Suprapubic skin (tissue), 4 donors: ENCODE data around the gene PARP8. TPM values are rescaled to one million over a fixed set of nuclear protein-coding genes. Genes with fewer than 3 reads are reported as not detected.

Experiments
- DNase-seq, 2 donors: peaks; one replicate each; pipeline ENCODE4 v3.0.0-alpha.2; 2019; ENCODE audit warnings: low spot score in 2 of 2
- H3K27ac ChIP-seq: fragments of 200-600 bp; sonication (generic); one replicate; pipeline ENCODE4 v1.5.1; 2019
- H3K27me3 ChIP-seq: fragments of 200-600 bp; sonication (generic); one replicate; pipeline ENCODE4 v1.5.1; 2019
- H3K36me3 ChIP-seq: fragments of 200-600 bp; sonication (generic); one replicate; pipeline ENCODE4 v1.5.1; 2019
- H3K4me1 ChIP-seq: fragments of 200-600 bp; sonication (generic); one replicate; pipeline ENCODE4 v1.5.1; 2019
- H3K4me3 ChIP-seq: fragments of 200-600 bp; sonication (generic); one replicate; pipeline ENCODE4 v1.5.1; 2019; ENCODE audit warnings: mild to moderate bottlenecking
- H3K9me3 ChIP-seq: fragments of 200-600 bp; sonication (generic); one replicate; pipeline ENCODE4 v1.5.1; 2019
- EP300 ChIP-seq: sonication (generic); formaldehyde crosslinking; IDR thresholded peaks from one replicate; pipeline ENCODE4 v1.6.1; 2017; ENCODE audit warnings: antibody characterized with exemption
- POLR2A ChIP-seq, 2 donors: fragments of 450-650 bp; IDR thresholded peaks; one replicate each; pipeline ENCODE4 v1.6.1; 2017; ENCODE audit warnings: antibody characterized with exemption in 2 of 2, mild to moderate bottlenecking in 2 of 2, moderate library complexity in 2 of 2
- POLR2AphosphoS5 ChIP-seq, 3 donors: sonication (generic); formaldehyde crosslinking; IDR thresholded peaks; one replicate each; pipeline ENCODE4 v1.6.1; 2017; ENCODE audit warnings: antibody characterized with exemption in 3 of 3
- WGBS: methylation state at CpG from one replicate; pipeline ENCODE4 v1.1.5; 2018; 5-methylcytosine and 5-hydroxymethylcytosine counted together
- total RNA-seq, 4 donors: library from RNA; depleted of rRNA; stranded (reverse); fragments of >200 nt; gene quantifications; one replicate each; pipeline ENCODE4 v1.1.0, GENCODE V29; 2016
- TF ChIP-seq, protein P1 (sequence below), 2 donors: fragments of 200-600 bp in 1 of 2; fragments of 450-650 bp in 1 of 2; sonication (generic) in 1 of 2; IDR thresholded peaks; one replicate each; pipeline ENCODE4 v1.5.1; 2016 to 2019; ENCODE audit warnings: antibody characterized with exemption in 2 of 2, mild to moderate bottlenecking in 1 of 2, moderate library complexity in 1 of 2

Gene PARP8
- total RNA-seq, 4 donors from 2014 or later = 9.7 to 18.0 (median 13.2) TPM

DNA sequence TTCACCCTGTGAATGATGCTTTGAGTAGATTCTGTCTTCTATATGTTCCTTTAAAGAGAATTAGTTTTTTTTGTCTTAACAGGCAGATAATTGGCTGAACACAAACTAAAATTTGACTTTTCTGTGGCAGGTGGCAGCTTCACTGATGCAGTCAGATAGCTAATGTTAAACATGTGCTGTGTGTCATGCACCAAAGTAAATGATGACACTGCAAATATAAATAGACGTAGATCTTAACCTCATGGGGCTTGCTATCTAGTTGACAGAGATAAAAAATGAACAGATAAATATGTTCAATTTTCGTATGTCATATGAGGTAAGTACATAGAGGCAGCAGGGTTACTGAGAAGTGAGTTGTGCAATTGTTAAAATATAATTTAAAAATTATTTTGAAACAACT lies 82.7 kb downstream of the PARP8 start:
- peaks cover 15% of the 10 kb centered on the region for H3K4me1 ChIP-seq
- 67% methylated on average over 2 of the region's 2 CpGs for WGBS

DNA sequence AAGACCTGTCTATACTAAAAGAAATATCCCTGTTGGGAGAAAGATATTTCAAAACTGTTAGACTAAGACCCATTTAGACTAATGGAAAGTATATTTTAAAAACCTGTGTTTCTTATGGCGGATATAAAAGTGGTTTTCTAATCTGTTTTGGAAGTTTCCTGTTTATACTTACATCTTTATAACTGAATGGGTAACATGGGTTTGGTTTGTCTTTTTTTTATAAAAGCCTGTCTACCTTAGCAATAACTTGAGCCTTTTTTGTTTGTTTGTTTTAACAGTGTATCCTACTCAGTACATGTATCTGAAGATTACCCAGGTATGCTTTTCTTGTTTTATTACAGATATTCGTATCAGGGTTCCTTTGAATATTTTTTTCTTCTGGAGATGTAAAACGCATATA lies 83.4 kb downstream of the PARP8 start:
- no peak overlapping the region for H3K27ac ChIP-seq

More for the DNA sequence above, 82.7 kb downstream of the PARP8 start:
- no peak overlapping the region for H3K27ac ChIP-seq
- DNase-seq = no peak
- H3K27me3 ChIP-seq = no peaks in the 10 kb centered on the region
- H3K9me3 ChIP-seq = no peaks in the 10 kb centered on the region
- H3K4me3 ChIP-seq = no peak overlapping the region
- no peaks in the 10 kb centered on the region for H3K36me3 ChIP-seq
- TF ChIP-seq POLR2A (IDR thresholded peaks at IDR 0.05) (no peak), EP300 (no peak), POLR2AphosphoS5 (IDR thresholded peaks at IDR 0.05) (no peak)
- TF ChIP-seq, protein P1, sequence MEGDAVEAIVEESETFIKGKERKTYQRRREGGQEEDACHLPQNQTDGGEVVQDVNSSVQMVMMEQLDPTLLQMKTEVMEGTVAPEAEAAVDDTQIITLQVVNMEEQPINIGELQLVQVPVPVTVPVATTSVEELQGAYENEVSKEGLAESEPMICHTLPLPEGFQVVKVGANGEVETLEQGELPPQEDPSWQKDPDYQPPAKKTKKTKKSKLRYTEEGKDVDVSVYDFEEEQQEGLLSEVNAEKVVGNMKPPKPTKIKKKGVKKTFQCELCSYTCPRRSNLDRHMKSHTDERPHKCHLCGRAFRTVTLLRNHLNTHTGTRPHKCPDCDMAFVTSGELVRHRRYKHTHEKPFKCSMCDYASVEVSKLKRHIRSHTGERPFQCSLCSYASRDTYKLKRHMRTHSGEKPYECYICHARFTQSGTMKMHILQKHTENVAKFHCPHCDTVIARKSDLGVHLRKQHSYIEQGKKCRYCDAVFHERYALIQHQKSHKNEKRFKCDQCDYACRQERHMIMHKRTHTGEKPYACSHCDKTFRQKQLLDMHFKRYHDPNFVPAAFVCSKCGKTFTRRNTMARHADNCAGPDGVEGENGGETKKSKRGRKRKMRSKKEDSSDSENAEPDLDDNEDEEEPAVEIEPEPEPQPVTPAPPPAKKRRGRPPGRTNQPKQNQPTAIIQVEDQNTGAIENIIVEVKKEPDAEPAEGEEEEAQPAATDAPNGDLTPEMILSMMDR (IDR thresholded peaks at IDR 0.05) = no peak

DNA sequence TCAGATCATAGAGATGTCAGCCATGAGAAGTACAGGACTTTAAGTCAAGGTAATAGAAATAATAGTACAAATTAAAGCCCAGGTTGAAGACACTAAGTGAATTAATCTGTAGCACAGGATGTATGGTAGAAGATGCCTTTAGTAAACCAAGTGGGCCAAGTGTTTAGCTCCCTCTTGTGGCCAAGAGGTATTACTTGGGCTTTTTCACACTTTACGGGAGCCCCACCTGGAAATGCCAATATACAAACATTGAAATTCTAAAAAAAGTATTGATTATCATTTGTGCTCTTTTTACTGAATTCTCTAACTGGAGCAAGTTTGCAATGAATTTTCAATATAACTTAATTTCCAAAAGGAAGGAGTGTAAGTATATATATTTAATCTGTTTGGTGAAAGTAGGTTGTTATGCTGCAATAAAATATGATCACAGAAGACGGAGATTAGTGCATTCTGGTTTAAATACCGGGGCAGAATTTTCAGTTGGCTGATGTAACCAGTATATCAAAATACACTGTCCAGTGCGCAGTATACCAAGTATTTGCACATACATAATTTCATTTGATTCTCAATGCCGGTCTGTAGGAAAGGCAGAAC lies 84.7 kb downstream of the PARP8 start:
- H3K36me3 ChIP-seq = no peaks in the 10 kb centered on the region
- no peak overlapping the region for H3K27ac ChIP-seq
- no peaks in the 10 kb centered on the region for H3K9me3 ChIP-seq
- TF ChIP-seq, protein P1 (IDR thresholded peaks at IDR 0.05) = peak; percentile 47 to 61
- TF ChIP-seq POLR2AphosphoS5 (IDR thresholded peaks at IDR 0.05) = no peak
- no peak overlapping the region for H3K4me3 ChIP-seq
- H3K4me1 ChIP-seq = no peaks in the 10 kb centered on the region
- WGBS = 60% methylated on average over 5 of the region's 5 CpGs
- no peak for DNase-seq
- H3K27me3 ChIP-seq = no peaks in the 10 kb centered on the region

More for the DNA sequence above, 83.4 kb downstream of the PARP8 start:
- Histone ChIP-seq H3K4me1 (peaks cover 8% of the 10 kb centered on the region), H3K36me3 (no peaks in the 10 kb centered on the region), H3K9me3 (no peaks in the 10 kb centered on the region), H3K4me3 (no peak overlapping the region), H3K27me3 (no peaks in the 10 kb centered on the region)
- no peak for DNase-seq
- WGBS = 85% methylated on average over 3 of the region's 3 CpGs
- no peak for TF ChIP-seq EP300
- TF ChIP-seq POLR2AphosphoS5 (IDR thresholded peaks at IDR 0.05) = no peak
- TF ChIP-seq POLR2A (IDR thresholded peaks at IDR 0.05) = no peak
- TF ChIP-seq, protein P1 (IDR thresholded peaks at IDR 0.05) = no peak

DNA sequence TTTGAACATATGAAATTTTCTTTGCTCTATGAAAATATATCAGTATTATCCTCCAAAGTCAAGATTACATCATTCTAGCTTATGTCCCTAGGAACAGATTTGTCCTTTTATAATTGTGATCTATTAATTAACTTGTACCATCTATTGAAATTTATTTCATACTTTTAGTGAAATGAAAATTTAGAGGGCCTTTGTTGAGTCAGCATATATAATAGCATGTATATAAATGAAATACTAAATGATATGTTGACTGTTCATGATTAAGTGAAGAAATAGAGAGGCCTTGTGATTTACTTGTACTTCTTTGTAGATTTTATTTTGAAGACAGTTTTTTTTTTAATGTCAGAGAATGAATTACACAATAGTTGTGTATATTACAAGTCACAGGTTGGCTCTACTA lies 86.4 kb downstream of the PARP8 start:
- Histone ChIP-seq H3K36me3 (no peaks in the 10 kb centered on the region), H3K27ac (no peak overlapping the region), H3K4me1 (no peaks in the 10 kb centered on the region), H3K9me3 (no peaks in the 10 kb centered on the region), H3K4me3 (no peak overlapping the region), H3K27me3 (no peaks in the 10 kb centered on the region)
- TF ChIP-seq EP300 (no peak), POLR2AphosphoS5 (IDR thresholded peaks at IDR 0.05) (no peak), POLR2A (IDR thresholded peaks at IDR 0.05) (no peak)
- TF ChIP-seq, protein P1 (IDR thresholded peaks at IDR 0.05) = no peak
- no peak for DNase-seq

DNA sequence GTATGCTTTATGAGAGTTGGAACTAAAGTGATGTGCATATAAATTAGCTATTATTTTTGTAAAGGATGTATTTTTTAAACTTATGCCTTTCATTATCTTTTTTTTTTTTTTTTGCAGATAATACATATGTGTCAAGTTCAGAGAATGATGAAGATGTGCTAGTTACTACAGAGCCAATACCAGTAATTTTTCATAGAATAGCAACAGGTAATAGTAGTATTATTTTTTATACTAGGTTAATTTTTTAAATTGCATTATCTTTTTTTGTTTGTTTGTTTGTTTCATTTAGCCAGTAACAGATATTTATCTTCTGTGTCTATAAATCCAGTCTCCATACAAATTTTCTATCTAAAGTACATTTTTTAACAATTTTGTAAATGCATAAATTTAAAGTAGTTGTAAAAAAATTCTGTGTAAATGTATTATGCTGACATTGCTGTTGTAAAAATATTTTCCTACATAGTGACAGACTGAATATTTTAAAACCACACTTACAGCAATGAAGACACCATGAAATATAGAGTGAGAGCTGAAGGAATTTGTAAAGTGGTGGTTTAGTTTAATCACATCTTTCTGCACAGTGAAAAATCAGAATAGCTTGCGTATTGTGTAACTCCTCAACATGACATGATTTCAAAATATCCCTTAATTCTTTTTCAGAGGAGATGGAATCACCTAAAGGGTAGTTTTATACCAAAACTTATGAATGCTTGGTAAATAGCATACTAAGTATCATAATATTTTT lies 93.3 kb downstream of the PARP8 start:
- Histone ChIP-seq H3K27ac (no peak overlapping the region), H3K27me3 (no peaks in the 10 kb centered on the region), H3K36me3 (peaks cover 10% of the 10 kb centered on the region), H3K9me3 (no peaks in the 10 kb centered on the region), H3K4me3 (no peak overlapping the region), H3K4me1 (no peaks in the 10 kb centered on the region)
- TF ChIP-seq POLR2A (IDR thresholded peaks at IDR 0.05) = no peak
- TF ChIP-seq POLR2AphosphoS5 (IDR thresholded peaks at IDR 0.05) = no peak
- no peak for TF ChIP-seq EP300
- whole genome bisulfite sequencing = 100% methylated on average over 1 of the region's 1 CpG
- no peak for DNase-seq
